HG02623 (cell line): Measurements from ENCODE around the gene COPB2.
"Not testable (repeated sequence)": the region's sequence is repeated elsewhere in the genome, so short reads cannot be mapped to it uniquely, and the experiment has no call there.

Source experiments
- ATAC-seq: cut with Tn5 transposase; IDR thresholded peaks from one replicate; pipeline ENCODE4 v1.9.1; 2021; ENCODE audit warnings: moderate library complexity; ENCODE audit not compliant: unreplicated experiment

Gene COPB2

GRCh38 chr3:139389552-139390368, at the start of gene COPB2:
Gene COPB2, minus strand, starts transcription at chr3:139389647. Its CDS starts 97 bp downstream, at chr3:139389550.
- ATAC-seq, result peak; percentile 96

DNA sequence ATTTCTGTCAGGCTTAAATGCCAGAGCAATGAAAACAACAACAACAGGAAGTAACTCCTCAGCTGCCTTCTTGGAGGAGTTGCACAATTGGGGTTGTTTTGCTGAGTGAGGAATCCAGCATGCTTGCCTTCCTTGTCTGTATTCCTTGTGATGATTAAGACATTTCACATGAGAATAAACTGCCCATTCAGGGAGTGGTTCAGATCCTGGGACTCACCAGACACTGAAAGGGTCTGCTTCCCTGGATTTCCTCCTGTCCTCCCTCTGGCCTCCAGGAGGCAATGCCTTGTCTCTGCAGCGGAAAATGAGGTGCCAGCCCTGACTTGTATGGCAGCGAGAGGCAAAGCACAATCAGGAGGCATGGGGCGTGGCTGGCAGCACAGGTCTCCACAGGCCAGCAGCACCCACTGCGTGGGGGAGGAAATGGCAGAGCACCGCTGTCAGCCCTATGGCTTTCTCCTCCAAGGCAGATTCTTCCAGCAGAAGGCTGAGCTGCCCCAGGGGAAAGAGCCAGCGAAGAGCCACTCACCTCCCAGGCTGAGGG, 45.4 kb upstream of the COPB2 start:
- ATAC-seq, result no peak

DNA sequence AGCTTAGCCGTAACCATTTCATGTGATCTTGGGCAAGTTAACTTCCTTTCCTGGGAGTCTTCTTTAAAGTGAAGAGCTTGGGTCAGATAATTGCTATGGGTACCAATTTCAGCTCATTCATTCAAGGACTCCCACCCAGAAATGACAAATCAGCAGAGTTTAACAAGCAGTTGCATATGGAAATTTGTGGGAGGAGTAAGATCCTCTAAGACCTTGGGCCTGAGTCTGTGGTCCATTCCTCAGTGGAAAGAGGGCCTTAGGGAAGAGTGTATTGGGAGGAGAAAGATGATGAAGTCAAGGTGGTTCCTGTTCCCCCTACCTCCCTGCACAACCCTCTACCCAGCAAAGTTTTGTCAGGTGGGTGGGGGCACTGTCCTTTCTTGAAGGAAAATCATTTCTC, 44.8 kb upstream of the COPB2 start:
- ATAC-seq, result no peak

DNA sequence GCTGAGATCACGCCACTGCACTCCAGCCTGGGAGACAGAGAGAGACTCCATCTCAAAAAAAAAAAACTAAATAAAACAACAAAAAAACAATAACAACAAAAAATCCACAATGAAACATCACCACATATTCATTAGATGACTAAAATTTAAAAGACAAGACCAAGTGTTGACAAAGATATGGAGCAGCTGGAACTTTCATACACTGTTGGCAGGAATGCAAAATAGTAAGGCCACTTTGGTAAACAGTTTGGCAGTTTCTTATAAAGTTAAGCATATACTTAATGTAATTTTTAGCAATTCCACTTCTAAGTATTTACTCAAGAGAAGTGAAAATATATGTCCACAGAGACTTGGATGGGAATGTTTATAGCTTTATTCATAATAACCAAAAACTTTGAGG, 43.6 kb upstream of the COPB2 start:
- ATAC-seq, result no peak

DNA sequence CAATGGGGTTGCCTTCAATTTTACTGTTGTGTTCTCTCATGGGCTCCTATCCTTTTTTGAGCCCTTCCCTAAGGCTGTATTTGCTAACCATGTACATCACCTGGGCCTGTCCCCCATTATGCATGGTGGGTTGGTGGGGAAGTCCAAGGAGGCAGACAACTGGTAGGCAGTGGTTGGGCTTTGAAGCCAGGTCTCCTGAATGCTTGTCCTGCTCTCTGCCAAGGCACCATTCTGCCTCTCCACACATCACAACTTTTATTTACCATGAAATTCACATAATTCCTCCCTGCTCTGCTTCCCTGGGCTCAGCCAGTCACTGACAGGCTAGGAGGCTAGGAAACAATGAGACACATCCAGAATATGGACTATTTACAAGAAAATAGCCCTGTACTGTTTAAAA, 41.0 kb upstream of the COPB2 start:
- no peak for ATAC-seq

GRCh38 chr3:139427283-139428060, 38.0 kb upstream of the COPB2 start:
- peak; percentile 82 for ATAC-seq

DNA sequence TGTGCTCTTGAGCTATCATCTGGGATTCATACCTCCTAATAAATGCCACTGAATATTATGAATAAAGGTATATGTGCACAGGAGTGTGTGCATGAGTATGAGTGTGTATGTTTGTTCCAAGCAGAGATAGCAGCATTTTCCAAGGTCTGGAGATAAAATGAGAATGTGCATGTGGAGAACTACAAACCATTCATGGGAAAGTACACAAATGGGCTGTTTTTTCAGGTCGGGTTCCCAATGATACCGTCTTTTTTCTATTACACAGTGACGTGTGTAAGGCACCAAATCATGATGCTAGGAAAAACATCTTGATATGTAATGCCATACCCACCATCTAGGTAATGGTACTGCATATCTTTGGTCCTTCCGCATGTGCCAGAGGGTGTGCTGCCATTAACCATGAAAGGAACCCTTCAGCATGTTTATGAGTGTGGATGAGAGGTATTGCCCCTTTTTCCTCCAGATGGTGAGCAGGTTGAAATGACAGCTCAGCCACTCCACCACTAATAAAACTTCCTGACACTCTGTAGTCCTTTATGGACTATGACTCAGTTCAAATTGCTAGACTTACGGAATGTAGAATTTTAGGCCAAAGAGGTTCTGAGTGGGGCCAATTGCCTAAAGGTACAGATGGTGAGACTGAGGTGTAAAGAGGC, 36.4 kb upstream of the COPB2 start:
- ATAC-seq, result no peak

DNA sequence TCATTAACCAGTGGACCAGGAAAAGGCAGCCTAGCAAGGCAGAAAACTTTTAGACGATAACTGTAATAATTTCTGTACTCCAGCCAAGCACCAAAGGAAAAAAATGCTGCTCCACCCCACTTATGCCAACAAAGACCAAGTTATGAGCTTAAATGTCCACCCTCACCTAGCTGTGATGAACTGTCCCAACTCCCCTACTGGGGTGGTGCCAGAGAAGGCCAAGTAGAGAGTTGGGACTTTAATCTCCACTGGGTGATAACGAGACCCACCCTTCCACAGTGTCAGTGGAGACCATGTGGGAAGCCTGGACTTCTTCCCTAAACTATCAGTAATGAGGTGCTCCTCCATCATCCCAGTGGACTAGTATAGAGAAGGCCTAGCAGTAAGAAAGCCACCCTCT, 33.8 kb upstream of the COPB2 start:
- no peak for ATAC-seq

- ATAC-seq, result no peak
Measured at GRCh38 chr3:139421460-139421859, 32.0 kb upstream of the COPB2 start.

DNA sequence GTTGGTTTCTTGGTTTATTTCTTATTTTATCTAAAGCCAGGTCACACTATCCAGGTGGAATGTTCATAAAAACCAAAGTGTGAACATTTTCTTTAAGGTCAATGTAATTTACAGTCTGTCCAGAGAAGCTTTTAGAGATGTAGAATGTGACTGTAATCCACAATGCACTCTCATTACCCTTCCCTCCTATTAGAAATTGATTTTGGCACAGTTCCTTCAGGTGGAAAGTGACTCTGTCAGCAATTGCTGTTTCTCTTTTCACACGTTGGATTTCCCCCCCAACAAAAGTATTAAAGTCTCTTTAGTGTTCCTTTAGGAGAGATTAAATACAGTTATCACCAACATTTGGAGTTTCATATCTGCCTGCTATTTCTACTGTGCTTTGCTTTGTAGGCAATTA, 31.6 kb upstream of the COPB2 start:
- ATAC-seq, result no peak

DNA sequence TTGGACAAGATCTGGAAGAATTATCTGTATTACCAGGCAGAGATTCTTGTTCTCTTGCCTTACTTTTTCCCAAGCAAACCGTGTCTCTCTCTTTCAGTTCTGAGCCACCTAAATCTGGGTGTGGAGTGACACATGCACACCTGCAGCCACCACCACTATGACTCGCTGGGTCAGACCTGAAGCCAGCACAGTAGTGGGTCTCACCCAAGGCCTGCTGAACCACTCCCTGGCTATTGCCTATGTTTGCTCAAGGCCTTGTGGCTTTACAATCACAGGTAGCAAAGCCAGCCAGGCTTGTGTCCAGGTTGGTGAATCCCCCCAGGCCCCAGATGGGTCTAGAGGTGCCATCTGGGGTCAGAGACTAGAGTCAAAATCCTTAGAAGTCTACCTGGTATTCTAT, 28.7 kb upstream of the COPB2 start:
- no peak for ATAC-seq

- no peak for ATAC-seq
Measured at GRCh38 chr3:139416275-139416674, 26.8 kb upstream of the COPB2 start.

DNA sequence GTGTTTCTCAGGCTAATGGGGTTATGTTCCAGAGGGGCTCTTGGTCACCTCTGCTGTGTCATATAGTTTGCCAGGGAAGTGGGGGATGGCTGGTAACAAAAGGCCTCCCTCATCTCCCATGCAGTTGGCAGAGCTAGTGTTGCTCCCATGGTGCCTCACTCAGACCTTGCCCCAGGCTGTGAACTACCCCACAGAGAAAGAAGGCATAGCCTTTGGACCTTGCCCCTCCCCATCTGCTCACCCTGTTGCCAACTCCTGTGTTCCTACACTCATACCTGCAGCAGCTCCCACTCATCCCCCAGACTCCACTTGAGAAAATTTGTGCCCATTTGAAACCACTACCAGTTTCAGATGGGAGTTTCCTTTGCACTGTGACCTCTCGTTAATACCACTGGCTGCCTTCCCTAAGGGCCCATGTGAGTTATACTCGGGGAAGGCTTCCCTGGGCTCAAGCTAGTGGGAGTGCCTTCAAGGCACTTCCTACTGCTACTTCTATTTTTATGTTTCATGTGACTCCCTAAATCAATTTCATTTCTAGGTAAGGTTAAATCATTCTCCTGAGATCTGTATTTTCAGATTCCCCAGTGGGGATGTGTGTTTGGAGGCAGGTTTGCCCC, 25.3 kb upstream of the COPB2 start:
- no peak for ATAC-seq

DNA sequence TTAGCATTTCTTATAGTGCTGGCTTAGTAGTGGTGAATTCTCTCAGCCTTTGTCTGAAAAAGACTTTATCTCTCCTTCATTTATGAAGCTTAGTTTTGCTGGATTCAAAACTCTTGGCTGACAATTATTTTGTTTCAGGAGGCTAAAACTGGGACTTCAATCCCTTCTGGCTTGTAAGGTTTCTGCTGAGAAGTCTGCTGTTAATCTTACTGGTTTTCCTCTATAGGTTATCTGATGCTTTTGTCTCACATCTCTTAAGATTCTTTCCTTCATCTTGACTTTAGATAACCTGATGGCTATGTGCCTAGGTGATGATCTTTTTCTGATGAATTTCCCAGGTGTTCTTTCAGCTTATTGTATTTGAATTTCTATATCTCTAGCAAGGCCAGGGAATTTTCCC, 23.4 kb upstream of the COPB2 start:
- ATAC-seq, result not testable (repeated sequence)

DNA sequence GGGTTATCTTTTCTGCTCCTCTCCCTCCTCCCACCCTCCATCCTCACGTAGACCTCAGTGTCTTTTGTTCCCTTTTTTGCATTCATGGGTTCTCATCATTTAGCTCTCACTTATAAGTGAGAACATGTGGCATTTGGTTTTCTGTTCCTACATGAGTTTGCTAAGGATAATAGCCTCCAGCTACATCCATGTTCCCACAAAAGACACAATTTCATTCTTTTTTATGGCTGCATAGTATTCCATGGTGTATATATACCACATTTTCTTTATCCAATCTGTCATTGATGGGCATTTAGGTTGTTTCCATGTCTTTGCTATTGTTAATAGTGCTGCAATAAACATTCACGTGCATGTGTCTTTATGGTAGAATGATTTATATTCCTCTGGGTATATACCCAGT, 11.7 kb upstream of the COPB2 start:
- not testable (repeated sequence) for ATAC-seq

- ATAC-seq, result no peak
Measured at GRCh38 chr3:139396707-139397106, 7.3 kb upstream of the COPB2 start.

DNA sequence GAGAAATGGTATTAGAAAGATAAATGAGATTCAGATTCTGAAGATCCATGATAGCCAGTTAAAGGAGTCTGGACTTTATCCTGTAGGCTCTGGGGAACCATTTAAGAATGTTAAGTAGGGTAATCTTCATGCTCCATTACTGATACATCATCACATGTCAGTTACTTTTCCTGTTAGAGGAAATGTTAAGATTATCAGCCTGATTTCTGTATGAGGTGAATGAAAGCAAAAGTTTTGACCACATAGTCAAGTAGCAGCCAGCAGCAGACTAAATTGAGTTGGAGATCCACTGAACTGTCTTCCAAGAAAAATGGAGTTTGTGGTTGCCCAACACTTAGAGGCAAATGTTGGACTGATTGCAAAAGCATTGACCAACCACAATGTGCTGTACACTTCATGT, 4.7 kb upstream of the COPB2 start:
- ATAC-seq, result no peak

DNA sequence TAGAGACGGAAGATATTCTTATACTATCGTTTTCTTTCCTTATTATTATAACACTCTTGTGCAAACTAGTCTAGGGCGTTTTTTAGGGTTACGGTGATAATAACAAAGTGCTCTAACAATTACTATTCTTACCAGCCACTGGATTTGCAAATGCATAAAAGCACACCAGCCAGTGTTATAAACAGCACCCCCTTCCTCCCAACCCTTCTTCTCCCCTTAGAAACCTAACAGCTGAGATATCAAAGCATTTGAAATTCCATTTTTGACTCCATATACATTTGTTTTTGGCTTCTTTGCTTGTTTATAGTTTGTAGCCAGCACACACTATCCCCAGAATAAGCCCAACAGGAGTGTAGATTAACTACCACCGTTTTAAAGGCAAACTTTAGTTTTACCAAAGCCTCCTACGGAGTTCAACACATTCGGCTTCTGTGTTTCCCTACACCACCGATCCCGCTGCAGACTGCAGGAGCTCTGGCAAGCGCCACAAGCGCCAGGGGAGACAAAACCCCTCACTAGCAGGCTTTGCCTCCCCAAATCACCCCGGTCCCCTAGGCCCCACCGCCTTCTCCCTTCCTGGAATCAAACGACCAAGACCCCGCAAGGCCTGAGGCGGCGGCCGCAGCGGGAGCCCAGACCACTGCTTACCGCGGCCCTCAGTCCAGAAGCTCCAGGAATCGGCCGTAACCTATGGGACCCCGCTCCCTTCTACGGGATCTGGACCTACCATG, 461 bp downstream of the COPB2 start:
- ATAC-seq, result peak; percentile 20

DNA sequence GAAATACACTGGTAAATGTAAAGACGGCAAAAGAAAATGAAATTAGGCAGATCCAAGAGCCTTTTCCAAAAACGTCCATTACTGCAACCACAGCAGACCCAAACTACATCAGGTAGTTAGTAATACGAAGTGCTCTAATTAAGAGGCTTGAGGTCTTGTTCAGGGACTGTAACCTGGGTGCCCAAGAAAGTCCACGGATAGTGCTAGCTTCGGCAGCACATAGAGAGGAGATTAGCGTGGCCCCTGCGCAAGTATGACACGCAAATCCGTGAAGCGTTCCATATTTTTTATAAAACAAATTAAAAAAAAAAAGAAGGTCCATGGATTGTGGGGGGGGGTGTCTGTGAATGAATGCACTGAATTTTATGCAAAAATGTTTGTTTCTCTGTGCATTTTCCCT, 1.4 kb downstream of the COPB2 start:
- no peak for ATAC-seq

GRCh38 chr3:139382291-139382690, 7.2 kb downstream of the COPB2 start:
- not testable (repeated sequence) for ATAC-seq
